HG02610 (cell line): ENCODE data around the gene C1QL3.

ENCODE experiments used
- ATAC-seq: cut with Tn5 transposase; IDR thresholded peaks from one replicate; pipeline ENCODE4 v1.9.1; 2021; ENCODE audit warnings: mild to moderate bottlenecking, moderate library complexity; ENCODE audit not compliant: unreplicated experiment

Gene C1QL3

GRCh38 chr10:16497911-16498310 lies 23.8 kb downstream of the C1QL3 start:
- ATAC-seq = no peak

GRCh38 chr10:16493884-16494536 lies 27.7 kb downstream of the C1QL3 start:
- no peak for ATAC-seq

- no peak for ATAC-seq
These were observed 29.7 kb downstream of the C1QL3 start for GRCh38 chr10:16491933-16492332.

GRCh38 chr10:16490511-16490910 lies 31.2 kb downstream of the C1QL3 start:
- ATAC-seq = no peak

GRCh38 chr10:16483241-16483917 lies 38.3 kb downstream of the C1QL3 start:
- ATAC-seq = no peak

- no peak for ATAC-seq
These were observed 40.5 kb downstream of the C1QL3 start for GRCh38 chr10:16481052-16481728.

- ATAC-seq = no peak
These were observed 42.9 kb downstream of the C1QL3 start for GRCh38 chr10:16478801-16479200.

- peak; percentile 45 for ATAC-seq
These were observed 43.9 kb downstream of the C1QL3 start for GRCh38 chr10:16477757-16478156.

- ATAC-seq = no peak
These were observed 48.9 kb downstream of the C1QL3 start for GRCh38 chr10:16472828-16473227.

- ATAC-seq = no peak
These were observed 50.9 kb downstream of the C1QL3 start for GRCh38 chr10:16470747-16471146.

- ATAC-seq = no peak
These were observed 55.7 kb downstream of the C1QL3 start for GRCh38 chr10:16466001-16466400.
